ENCODE measurements around the gene RIBC2. TPM values are rescaled to one million over a fixed set of nuclear protein-coding genes. Genes with fewer than 3 reads are reported as not detected.
"Not testable (repeated sequence)": the region's sequence is repeated elsewhere in the genome, so short reads cannot be mapped to it uniquely, and the experiment has no call there.

RIBC2 gene
- total RNA-seq (1 to 10 TPM in 2 of 5 experiments, under 1 TPM in 1, not detected in 2; 0.59 to 9.5 (median 1.4) TPM), polyA plus RNA-seq (not detected), total RNA-seq (2.2 reads per million, percentile 10 among the genes with 10 or more reads in this experiment)

- ATAC-seq (peak; percentile 97), DNase-seq (peak; percentile 58 to 89 (median 84))
- intact Hi-C loops (cut with micrococcal nuclease), result loop anchor here (1.0 to 5.0 kb wide), 6 partner anchors 9 to 104 kb away; partner anchors contain the start of gene FAM118A (in 1 of the 2)
- H3K27me3 ChIP-seq (ENCODE audit: control insufficient read depth in 2 of 2, insufficient read depth in 2 of 2, low read length in 2 of 2), result no peaks in the 10 kb centered on the region
- Mint-ChIP-seq H3K27ac (peak within 1 kb of the TSS; percentile 36 to 96 (median 74)), H3K36me3 (peaks cover 0 to 8% (median 0%) of the 10 kb centered on the region in 5 donors), H3K4me3 (peak within 1 kb of the TSS; percentile 68 to 90 (median 80)), H3K27me3 (peaks cover 0 to 4% (median 0%) of the 10 kb centered on the region in 5 donors), H3K9me3 (peaks cover 0 to 4% (median 0%) of the 10 kb centered on the region in 11 donors), H3K4me1 (peaks cover 0 to 21% (median 14%) of the 10 kb centered on the region in 7 donors)
- ChIA-PET POLR2A (interaction anchor here (1.2 kb wide), 1 partner anchor 104 kb away, joined by 3 read pairs; the partner anchor contains the start of gene FAM118A), CTCF (no interaction called here)
- H3K27ac ChIP-seq (ENCODE audit: low read depth, low read length), result peak within 1 kb of the TSS; percentile 54
- H3K36me3 ChIP-seq (ENCODE audit: control insufficient read depth in 2 of 3, insufficient read depth in 3 of 3, low read length in 3 of 3), result no peaks in the 10 kb centered on the region
- H3K4me3 ChIP-seq (ENCODE audit: low read length), result peak within 1 kb of the TSS; percentile 77
- peaks cover 8 to 12% of the 10 kb centered on the region in 2 donors for H3K4me1 ChIP-seq (ENCODE audit: control insufficient read depth in 2 of 2, insufficient read depth in 2 of 2, low read length in 2 of 2)
- no peaks in the 10 kb centered on the region for H3K9me3 ChIP-seq (ENCODE audit: control insufficient read depth in 2 of 3, low read length in 3 of 3)
These were observed at the start of gene RIBC2, which contains the start of gene SMC1B for GRCh38 chr22:45413368-45414211. RIBC2 (plus strand) TSS chr22:45413693; CDS start chr22:45413887, 194 bp downstream. SMC1B (minus strand) TSS chr22:45413599; CDS start chr22:45413567, 32 bp downstream.

GRCh38 chr22:45366713-45367112, 46.8 kb upstream of the RIBC2 start:
- Histone ChIP-seq H3K27ac (ENCODE audit: low read depth, low read length) (no peak overlapping the region), H3K36me3 (ENCODE audit: control insufficient read depth in 2 of 3, insufficient read depth in 3 of 3, low read length in 3 of 3) (no peaks in the 10 kb centered on the region), H3K4me3 (ENCODE audit: low read length) (no peak overlapping the region), H3K27me3 (ENCODE audit: control insufficient read depth in 2 of 2, insufficient read depth in 2 of 2, low read length in 2 of 2) (peaks cover 0 to 3% of the 10 kb centered on the region in 2 donors), H3K4me1 (ENCODE audit: control insufficient read depth in 2 of 2, insufficient read depth in 2 of 2, low read length in 2 of 2) (no peaks in the 10 kb centered on the region), H3K9me3 (ENCODE audit: control insufficient read depth in 2 of 3, low read length in 3 of 3) (peaks cover 0 to 7% (median 0%) of the 10 kb centered on the region in 3 experiments)
- H3K4me3 Mint-ChIP-seq, result no peak overlapping the region
- H3K36me3 Mint-ChIP-seq, result peaks cover 0 to 7% (median 4%) of the 10 kb centered on the region in 5 donors
- ChIA-PET POLR2A (no interaction called here), CTCF (no interaction called here)
- ATAC-seq (no peak), DNase-seq (no peak)
- intact Hi-C loops (cut with micrococcal nuclease), result no loop called here
- H3K27me3 Mint-ChIP-seq, result peaks cover 0 to 16% (median 0%) of the 10 kb centered on the region in 5 donors
- H3K4me1 Mint-ChIP-seq, result peaks cover 0 to 6% (median 0%) of the 10 kb centered on the region in 7 donors
- peaks cover 2 to 16% (median 6%) of the 10 kb centered on the region in 11 donors for H3K9me3 Mint-ChIP-seq
- no peak overlapping the region for H3K27ac Mint-ChIP-seq

GRCh38 chr22:45373592-45373991, 39.9 kb upstream of the RIBC2 start:
- CTCF ChIA-PET; H3K4me1 Mint-ChIP-seq; H3K27ac Mint-ChIP-seq; ATAC-seq; H3K9me3 Mint-ChIP-seq; H3K36me3 ChIP-seq (ENCODE audit: control insufficient read depth in 2 of 3, insufficient read depth in 3 of 3, low read length in 3 of 3); H3K27me3 ChIP-seq (ENCODE audit: control insufficient read depth in 2 of 2, insufficient read depth in 2 of 2, low read length in 2 of 2); H3K27ac ChIP-seq (ENCODE audit: low read depth, low read length); H3K36me3 Mint-ChIP-seq; H3K27me3 Mint-ChIP-seq; intact Hi-C loops (cut with micrococcal nuclease); H3K4me1 ChIP-seq (ENCODE audit: control insufficient read depth in 2 of 2, insufficient read depth in 2 of 2, low read length in 2 of 2); H3K4me3 ChIP-seq (ENCODE audit: low read length); H3K4me3 Mint-ChIP-seq; H3K9me3 ChIP-seq (ENCODE audit: control insufficient read depth in 2 of 3, low read length in 3 of 3); DNase-seq: not testable (repeated sequence)
- POLR2A ChIA-PET, result interaction anchor here (1.2 kb wide), 1 partner anchor 19 kb away, joined by 3 read pairs; no protein-coding TSS in a partner anchor

GRCh38 chr22:45376009-45376408, 37.5 kb upstream of the RIBC2 start:
- Histone ChIP-seq H3K9me3 (ENCODE audit: control insufficient read depth in 2 of 3, low read length in 3 of 3) (no peaks in the 10 kb centered on the region), H3K4me3 (ENCODE audit: low read length) (no peak overlapping the region), H3K36me3 (ENCODE audit: control insufficient read depth in 2 of 3, insufficient read depth in 3 of 3, low read length in 3 of 3) (no peaks in the 10 kb centered on the region), H3K27ac (ENCODE audit: low read depth, low read length) (no peak overlapping the region), H3K4me1 (ENCODE audit: control insufficient read depth in 2 of 2, insufficient read depth in 2 of 2, low read length in 2 of 2) (no peaks in the 10 kb centered on the region), H3K27me3 (ENCODE audit: control insufficient read depth in 2 of 2, insufficient read depth in 2 of 2, low read length in 2 of 2) (no peaks in the 10 kb centered on the region)
- ChIA-PET CTCF (interaction anchor here (1.1 kb wide), 1 partner anchor 18 kb away, joined by 3 read pairs; no protein-coding TSS in a partner anchor), POLR2A (interaction anchor here (1.0 kb wide), 1 partner anchor 59 kb away, joined by 3 read pairs; no protein-coding TSS in a partner anchor)
- Mint-ChIP-seq H3K9me3 (no peaks in the 10 kb centered on the region), H3K27me3 (peaks cover 0 to 13% (median 0%) of the 10 kb centered on the region in 5 donors), H3K4me1 (peaks cover 0 to 4% (median 0%) of the 10 kb centered on the region in 7 donors), H3K27ac (no peak overlapping the region), H3K36me3 (no peaks in the 10 kb centered on the region), H3K4me3 (no peak overlapping the region)
- ATAC-seq, result no peak
- DNase-seq, result no peak
- intact Hi-C loops (cut with micrococcal nuclease), result no loop called here

GRCh38 chr22:45376703-45377102, 36.8 kb upstream of the RIBC2 start:
- Mint-ChIP-seq H3K4me3 (no peak overlapping the region), H3K4me1 (peaks cover 0 to 4% (median 0%) of the 10 kb centered on the region in 7 donors), H3K36me3 (no peaks in the 10 kb centered on the region), H3K27ac (no peak overlapping the region), H3K27me3 (peaks cover 0 to 13% (median 0%) of the 10 kb centered on the region in 5 donors), H3K9me3 (no peaks in the 10 kb centered on the region)
- H3K9me3 ChIP-seq (ENCODE audit: control insufficient read depth in 2 of 3, low read length in 3 of 3), result no peaks in the 10 kb centered on the region
- ChIA-PET POLR2A (no interaction called here), CTCF (interaction anchor here (1.1 kb wide), 1 partner anchor 19 kb away, joined by 3 read pairs; no protein-coding TSS in a partner anchor)
- intact Hi-C loops (cut with micrococcal nuclease), result no loop called here
- DNase-seq (no peak), ATAC-seq (peak; percentile 56)
- H3K4me1 ChIP-seq (ENCODE audit: control insufficient read depth in 2 of 2, insufficient read depth in 2 of 2, low read length in 2 of 2), result no peaks in the 10 kb centered on the region
- no peaks in the 10 kb centered on the region for H3K27me3 ChIP-seq (ENCODE audit: control insufficient read depth in 2 of 2, insufficient read depth in 2 of 2, low read length in 2 of 2)
- no peak overlapping the region for H3K27ac ChIP-seq (ENCODE audit: low read depth, low read length)
- no peak overlapping the region for H3K4me3 ChIP-seq (ENCODE audit: low read length)
- H3K36me3 ChIP-seq (ENCODE audit: control insufficient read depth in 2 of 3, insufficient read depth in 3 of 3, low read length in 3 of 3), result no peaks in the 10 kb centered on the region

- no peaks in the 10 kb centered on the region for H3K36me3 Mint-ChIP-seq
- POLR2A ChIA-PET, result no interaction called here
- H3K4me1 ChIP-seq (ENCODE audit: control insufficient read depth in 2 of 2, insufficient read depth in 2 of 2, low read length in 2 of 2), result no peaks in the 10 kb centered on the region
- H3K27ac Mint-ChIP-seq, result no peak overlapping the region
- H3K36me3 ChIP-seq (ENCODE audit: control insufficient read depth in 2 of 3, insufficient read depth in 3 of 3, low read length in 3 of 3), result no peaks in the 10 kb centered on the region
- H3K27ac ChIP-seq (ENCODE audit: low read depth, low read length), result no peak overlapping the region
- no peak overlapping the region for H3K4me3 ChIP-seq (ENCODE audit: low read length)
- H3K4me3 Mint-ChIP-seq, result no peak overlapping the region
- peaks cover 0 to 1% (median 0%) of the 10 kb centered on the region in 7 donors for H3K4me1 Mint-ChIP-seq
- ATAC-seq (no peak), DNase-seq (no peak)
- no peaks in the 10 kb centered on the region for H3K9me3 ChIP-seq (ENCODE audit: control insufficient read depth in 2 of 3, low read length in 3 of 3)
- intact Hi-C loops (cut with micrococcal nuclease), result no loop called here
- H3K27me3 Mint-ChIP-seq, result peaks cover 0 to 23% (median 0%) of the 10 kb centered on the region in 5 donors
- CTCF ChIA-PET, result interaction anchor here (0.5 kb wide), 1 partner anchor 1998 kb away, joined by 3 read pairs; no protein-coding TSS in a partner anchor
- H3K9me3 Mint-ChIP-seq, result no peaks in the 10 kb centered on the region
- H3K27me3 ChIP-seq (ENCODE audit: control insufficient read depth in 2 of 2, insufficient read depth in 2 of 2, low read length in 2 of 2), result peaks cover 2 to 4% of the 10 kb centered on the region in 2 donors
These were observed 32.1 kb upstream of the RIBC2 start for GRCh38 chr22:45381348-45381747.
